GM19328 (cell line): Measurements from ENCODE around the gene PGLYRP1.
A peak's percentile ranks its signal among the peaks of the same experiment; 100 is the strongest.

Experiments used
- ATAC-seq: cut with Tn5 transposase; IDR thresholded peaks from one replicate; pipeline ENCODE4 v1.9.1; 2021; ENCODE audit warnings: mild to moderate bottlenecking, moderate library complexity; ENCODE audit not compliant: unreplicated experiment

Gene PGLYRP1

GRCh38 chr19:46006411-46006810 is 16.4 kb downstream of the PGLYRP1 start:
- no peak for ATAC-seq

GRCh38 chr19:46002678-46003275 is 20.1 kb downstream of the PGLYRP1 start:
- ATAC-seq = no peak

- no peak for ATAC-seq
Observed at GRCh38 chr19:46000491-46001246, 22.2 kb downstream of the PGLYRP1 start.

- no peak for ATAC-seq
Observed at GRCh38 chr19:45999653-46000121, 23.2 kb downstream of the PGLYRP1 start.

- ATAC-seq = no peak
Observed at GRCh38 chr19:45998834-45999233, 24.0 kb downstream of the PGLYRP1 start.

GRCh38 chr19:45996933-45997332 is 25.9 kb downstream of the PGLYRP1 start:
- no peak for ATAC-seq

GRCh38 chr19:45995715-45996385 is 27.0 kb downstream of the PGLYRP1 start:
- ATAC-seq = no peak

GRCh38 chr19:45994998-45995714 is 27.7 kb downstream of the PGLYRP1 start, which contains the start of gene CCDC61:
TSS of gene CCDC61 (plus strand) at chr19:45995467. CDS start at chr19:46003019, 7,552 bp downstream.
- ATAC-seq = peak; percentile 93

GRCh38 chr19:45994456-45994997 is 28.3 kb downstream of the PGLYRP1 start:
- peak; percentile 4 for ATAC-seq

GRCh38 chr19:45990113-45990728 is 32.6 kb downstream of the PGLYRP1 start:
- no peak for ATAC-seq

GRCh38 chr19:45985321-45985720 is 37.5 kb downstream of the PGLYRP1 start:
- ATAC-seq = no peak

- no peak for ATAC-seq
Observed at GRCh38 chr19:45981350-45981749, 41.5 kb downstream of the PGLYRP1 start.

GRCh38 chr19:45978156-45978555 is 44.7 kb downstream of the PGLYRP1 start:
- no peak for ATAC-seq

GRCh38 chr19:45976178-45976577 is 46.7 kb downstream of the PGLYRP1 start:
- ATAC-seq = no peak

- no peak for ATAC-seq
Observed at GRCh38 chr19:45975306-45976070, 47.4 kb downstream of the PGLYRP1 start.

- no peak for ATAC-seq
Observed at GRCh38 chr19:45973553-45974338, 49.1 kb downstream of the PGLYRP1 start, which contains the start of gene NOVA2. TSS of gene NOVA2 (minus strand) at chr19:45973865. CDS start at chr19:45973351, 514 bp downstream.

GRCh38 chr19:45972947-45973540 is 49.8 kb downstream of the PGLYRP1 start:
- no peak for ATAC-seq
